ENCODE measurements around the gene FAM8A1.
"Not testable (repeated sequence)": the region's sequence is repeated elsewhere in the genome, so short reads cannot be mapped to it uniquely, and the experiment has no call there.

FAM8A1 gene

DNA sequence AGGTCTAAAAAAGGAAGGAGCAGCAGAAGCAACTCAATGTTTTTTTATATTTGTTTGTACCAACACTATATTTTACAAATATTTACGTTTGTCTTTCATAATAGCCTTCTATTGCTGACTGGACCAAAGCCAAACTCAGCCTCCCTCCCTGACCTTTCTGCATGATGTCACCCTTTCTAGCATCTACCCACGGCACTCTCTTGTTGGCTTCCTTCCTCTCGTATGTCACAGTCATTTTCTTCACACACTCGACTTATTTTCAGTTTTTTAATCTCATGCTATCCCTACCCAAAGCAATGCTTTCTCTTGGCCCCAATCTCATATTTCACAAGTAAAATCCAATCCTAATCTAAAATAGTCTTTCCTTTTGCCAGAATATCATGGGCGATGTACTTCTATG lies 16.3 kb upstream of the FAM8A1 start:
- no CpG with 5 or more reads among the region's 5 CpGs for WGBS (ENCODE audit: insufficient coverage, insufficient read length)
- no peak overlapping the region for H3K27ac ChIP-seq (ENCODE audit: low read length)

GRCh38 chr6:17584241-17584803 lies 15.8 kb upstream of the FAM8A1 start:
- DNase-seq (ENCODE audit: low read depth, low spot score), result no peak
- WGBS (ENCODE audit: insufficient coverage, insufficient read length), result no CpG with 5 or more reads among the region's 7 CpGs
- H3K4me1 ChIP-seq (ENCODE audit: control insufficient read depth, insufficient read depth, low read length), result no peaks in the 10 kb centered on the region
- no peak overlapping the region for H3K4me3 ChIP-seq (ENCODE audit: low read length)
- no peaks in the 10 kb centered on the region for H3K27me3 ChIP-seq (ENCODE audit: control insufficient read depth, insufficient read depth, low read length)
- H3K36me3 ChIP-seq (ENCODE audit: control insufficient read depth, insufficient read depth, low read length), result peaks cover 2% of the 10 kb centered on the region; the same call in 1 of the 2 replicates
- no peak overlapping the region for H3K27ac ChIP-seq (ENCODE audit: low read length)
- no peaks in the 10 kb centered on the region for H3K9me3 ChIP-seq (ENCODE audit: control insufficient read depth, insufficient read depth, low read length)

More for the DNA sequence above, 16.3 kb upstream of the FAM8A1 start:
- DNase-seq (ENCODE audit: low read depth, low spot score), result no peak
- H3K9me3 ChIP-seq (ENCODE audit: control insufficient read depth, insufficient read depth, low read length), result no peaks in the 10 kb centered on the region
- no peaks in the 10 kb centered on the region for H3K4me1 ChIP-seq (ENCODE audit: control insufficient read depth, insufficient read depth, low read length)
- H3K36me3 ChIP-seq (ENCODE audit: control insufficient read depth, insufficient read depth, low read length), result peaks cover 2% of the 10 kb centered on the region; the same call in 1 of the 2 replicates
- no peaks in the 10 kb centered on the region for H3K27me3 ChIP-seq (ENCODE audit: control insufficient read depth, insufficient read depth, low read length)
- H3K4me3 ChIP-seq (ENCODE audit: low read length), result no peak overlapping the region

- H3K27ac ChIP-seq (ENCODE audit: low read length), result no peak overlapping the region
- no CpG with 5 or more reads among the region's 7 CpGs for WGBS (ENCODE audit: insufficient coverage, insufficient read length)
- H3K4me1 ChIP-seq (ENCODE audit: control insufficient read depth, insufficient read depth, low read length), result no peaks in the 10 kb centered on the region
- no peak overlapping the region for H3K4me3 ChIP-seq (ENCODE audit: low read length)
- DNase-seq (ENCODE audit: low read depth, low spot score), result no peak
- no peaks in the 10 kb centered on the region for H3K9me3 ChIP-seq (ENCODE audit: control insufficient read depth, insufficient read depth, low read length)
- H3K27me3 ChIP-seq (ENCODE audit: control insufficient read depth, insufficient read depth, low read length), result no peaks in the 10 kb centered on the region
- H3K36me3 ChIP-seq (ENCODE audit: control insufficient read depth, insufficient read depth, low read length), result no peaks in the 10 kb centered on the region
Observed at GRCh38 chr6:17585766-17586490, 14.2 kb upstream of the FAM8A1 start.

GRCh38 chr6:17586623-17587022 lies 13.5 kb upstream of the FAM8A1 start:
- 99% methylated on average over 13 of the region's 13 CpGs for WGBS (ENCODE audit: insufficient coverage, insufficient read length)
- H3K4me3 ChIP-seq (ENCODE audit: low read length); H3K9me3 ChIP-seq (ENCODE audit: control insufficient read depth, insufficient read depth, low read length); H3K27ac ChIP-seq (ENCODE audit: low read length); H3K27me3 ChIP-seq (ENCODE audit: control insufficient read depth, insufficient read depth, low read length); H3K36me3 ChIP-seq (ENCODE audit: control insufficient read depth, insufficient read depth, low read length); DNase-seq (ENCODE audit: low read depth, low spot score); H3K4me1 ChIP-seq (ENCODE audit: control insufficient read depth, insufficient read depth, low read length): not testable (repeated sequence)

GRCh38 chr6:17588011-17588410 lies 12.1 kb upstream of the FAM8A1 start:
- no peaks in the 10 kb centered on the region for H3K9me3 ChIP-seq (ENCODE audit: control insufficient read depth, insufficient read depth, low read length)
- H3K27me3 ChIP-seq (ENCODE audit: control insufficient read depth, insufficient read depth, low read length), result no peaks in the 10 kb centered on the region
- no peak overlapping the region for H3K4me3 ChIP-seq (ENCODE audit: low read length)
- no peaks in the 10 kb centered on the region for H3K4me1 ChIP-seq (ENCODE audit: control insufficient read depth, insufficient read depth, low read length)
- no peaks in the 10 kb centered on the region for H3K36me3 ChIP-seq (ENCODE audit: control insufficient read depth, insufficient read depth, low read length)
- no peak for DNase-seq (ENCODE audit: low read depth, low spot score)
- H3K27ac ChIP-seq (ENCODE audit: low read length), result no peak overlapping the region
- no CpG with 5 or more reads among the region's 6 CpGs for WGBS (ENCODE audit: insufficient coverage, insufficient read length)

DNA sequence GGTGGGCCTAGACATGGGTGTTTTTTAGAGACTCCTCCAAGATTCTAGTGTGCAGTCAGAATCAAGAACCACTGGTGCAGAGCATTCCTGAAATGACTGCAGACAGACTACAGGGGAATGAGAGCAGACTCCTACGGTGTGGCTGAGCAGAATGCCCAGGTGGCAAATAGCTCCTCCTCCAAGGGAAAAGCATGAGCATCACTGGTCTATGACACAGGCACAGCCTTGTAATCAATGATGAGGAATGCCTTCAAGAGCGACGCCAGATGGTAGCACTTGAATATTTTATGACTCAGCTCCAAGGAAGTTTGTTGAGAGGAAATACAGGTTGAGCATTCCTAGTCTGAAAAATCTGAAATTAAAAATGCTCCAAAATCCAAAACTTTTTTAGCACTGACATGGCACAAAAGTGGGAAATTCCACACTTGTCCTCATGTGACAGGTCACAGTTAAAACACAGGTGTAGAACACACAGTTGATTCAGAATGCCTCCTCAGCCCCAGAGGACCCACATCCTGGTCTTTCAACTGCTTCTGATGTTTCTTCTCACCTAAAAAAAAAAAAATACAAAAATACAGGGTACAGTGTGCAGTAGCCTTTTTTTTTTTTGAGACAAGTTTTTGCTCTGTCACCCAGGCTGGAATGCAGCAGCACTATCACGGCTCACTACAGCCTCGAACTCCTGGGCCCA lies 10.6 kb upstream of the FAM8A1 start:
- Histone ChIP-seq H3K27me3 (ENCODE audit: control insufficient read depth, insufficient read depth, low read length) (no peaks in the 10 kb centered on the region), H3K4me1 (ENCODE audit: control insufficient read depth, insufficient read depth, low read length) (no peaks in the 10 kb centered on the region), H3K9me3 (ENCODE audit: control insufficient read depth, insufficient read depth, low read length) (no peaks in the 10 kb centered on the region), H3K27ac (ENCODE audit: low read length) (no peak overlapping the region), H3K36me3 (ENCODE audit: control insufficient read depth, insufficient read depth, low read length) (no peaks in the 10 kb centered on the region), H3K4me3 (ENCODE audit: low read length) (no peak overlapping the region)
- no peak for DNase-seq (ENCODE audit: low read depth, low spot score)
- WGBS (ENCODE audit: insufficient coverage, insufficient read length), result no CpG with 5 or more reads among the region's 5 CpGs

- WGBS (ENCODE audit: insufficient coverage, insufficient read length), result no CpG with 5 or more reads among the region's 1 CpG
- DNase-seq (ENCODE audit: low read depth, low spot score), result no peak
Observed at GRCh38 chr6:17591287-17591686, 8.8 kb upstream of the FAM8A1 start.

GRCh38 chr6:17593246-17593645 lies 6.9 kb upstream of the FAM8A1 start:
- no peak for DNase-seq (ENCODE audit: low read depth, low spot score)
- no peaks in the 10 kb centered on the region for H3K4me1 ChIP-seq (ENCODE audit: control insufficient read depth, insufficient read depth, low read length)
- no peaks in the 10 kb centered on the region for H3K27me3 ChIP-seq (ENCODE audit: control insufficient read depth, insufficient read depth, low read length)
- H3K36me3 ChIP-seq (ENCODE audit: control insufficient read depth, insufficient read depth, low read length), result no peaks in the 10 kb centered on the region
- H3K9me3 ChIP-seq (ENCODE audit: control insufficient read depth, insufficient read depth, low read length), result no peaks in the 10 kb centered on the region
- H3K27ac ChIP-seq (ENCODE audit: low read length), result no peak overlapping the region
- H3K4me3 ChIP-seq (ENCODE audit: low read length), result no peak overlapping the region

More at GRCh38 chr6:17591287-17591686, 8.8 kb upstream of the FAM8A1 start:
- Histone ChIP-seq H3K36me3 (ENCODE audit: control insufficient read depth, insufficient read depth, low read length) (no peaks in the 10 kb centered on the region), H3K4me3 (ENCODE audit: low read length) (no peak overlapping the region), H3K4me1 (ENCODE audit: control insufficient read depth, insufficient read depth, low read length) (no peaks in the 10 kb centered on the region), H3K9me3 (ENCODE audit: control insufficient read depth, insufficient read depth, low read length) (no peaks in the 10 kb centered on the region), H3K27ac (ENCODE audit: low read length) (no peak overlapping the region), H3K27me3 (ENCODE audit: control insufficient read depth, insufficient read depth, low read length) (no peaks in the 10 kb centered on the region)

GRCh38 chr6:17596085-17596484 lies 4.0 kb upstream of the FAM8A1 start:
- H3K36me3 ChIP-seq (ENCODE audit: control insufficient read depth, insufficient read depth, low read length), result no peaks in the 10 kb centered on the region
- DNase-seq (ENCODE audit: low read depth, low spot score), result no peak
- H3K9me3 ChIP-seq (ENCODE audit: control insufficient read depth, insufficient read depth, low read length), result no peaks in the 10 kb centered on the region
- no peaks in the 10 kb centered on the region for H3K27me3 ChIP-seq (ENCODE audit: control insufficient read depth, insufficient read depth, low read length)
- no CpG with 5 or more reads among the region's 3 CpGs for WGBS (ENCODE audit: insufficient coverage, insufficient read length)
- H3K4me1 ChIP-seq (ENCODE audit: control insufficient read depth, insufficient read depth, low read length), result no peaks in the 10 kb centered on the region
- no peak overlapping the region for H3K27ac ChIP-seq (ENCODE audit: low read length)
- no peak overlapping the region for H3K4me3 ChIP-seq (ENCODE audit: low read length)

DNA sequence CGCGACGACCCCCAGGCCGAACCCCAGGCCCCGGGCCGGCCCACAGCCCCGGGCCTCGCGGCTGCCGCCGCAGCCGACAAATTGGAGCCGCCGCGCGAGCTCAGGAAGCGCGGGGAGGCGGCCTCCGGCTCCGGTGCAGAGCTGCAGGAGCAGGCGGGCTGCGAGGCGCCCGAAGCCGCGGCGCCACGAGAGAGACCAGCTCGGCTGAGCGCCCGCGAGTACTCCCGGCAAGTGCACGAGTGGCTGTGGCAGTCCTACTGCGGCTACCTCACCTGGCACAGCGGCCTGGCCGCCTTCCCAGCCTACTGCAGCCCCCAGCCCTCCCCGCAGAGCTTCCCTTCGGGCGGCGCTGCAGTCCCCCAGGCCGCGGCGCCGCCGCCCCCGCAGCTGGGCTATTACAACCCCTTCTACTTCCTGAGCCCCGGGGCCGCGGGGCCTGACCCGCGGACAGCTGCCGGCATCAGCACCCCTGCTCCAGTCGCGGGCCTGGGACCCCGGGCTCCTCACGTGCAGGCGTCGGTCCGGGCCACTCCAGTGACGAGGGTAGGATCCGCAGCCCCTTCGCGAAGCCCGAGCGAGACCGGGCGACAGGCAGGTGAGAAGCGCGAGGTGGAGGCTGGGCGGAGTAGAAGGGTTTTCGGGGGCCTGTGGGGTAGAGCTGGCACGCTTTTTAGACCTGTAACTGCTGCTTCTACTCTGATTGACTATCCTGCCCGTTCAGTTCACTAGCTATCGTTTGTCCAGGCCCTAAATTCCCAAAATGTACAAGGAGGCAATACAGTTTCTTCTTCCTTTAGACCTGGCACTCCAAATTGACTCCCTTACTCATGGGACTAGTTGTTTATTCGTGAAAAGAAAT lies 654 bp downstream of the FAM8A1 start:
- H3K4me1 ChIP-seq (ENCODE audit: control insufficient read depth, insufficient read depth, low read length), result no peaks in the 10 kb centered on the region
- H3K36me3 ChIP-seq (ENCODE audit: control insufficient read depth, insufficient read depth, low read length), result no peaks in the 10 kb centered on the region
- no CpG with 5 or more reads among the region's 77 CpGs for WGBS (ENCODE audit: insufficient coverage, insufficient read length)
- H3K27ac ChIP-seq (ENCODE audit: low read length), result no peak overlapping the region
- no peak for DNase-seq (ENCODE audit: low read depth, low spot score)
- H3K27me3 ChIP-seq (ENCODE audit: control insufficient read depth, insufficient read depth, low read length), result no peaks in the 10 kb centered on the region
- H3K9me3 ChIP-seq (ENCODE audit: control insufficient read depth, insufficient read depth, low read length), result no peaks in the 10 kb centered on the region
- H3K4me3 ChIP-seq (ENCODE audit: low read length), result peak overlapping the region; percentile 66
